WTC11 (cell line): Measurements from ENCODE around the gene SEMA4G. TPM values are rescaled to one million over a fixed set of nuclear protein-coding genes. Genes with fewer than 3 reads are reported as not detected.

Experiments used
- ATAC-seq: fragments of 200-7000 bp; cut with Tn5 transposase; 2 replicates; pipeline ENCODE4 v1.10.0; 2021; ENCODE audit warnings: mild to moderate bottlenecking, moderate library complexity
- CTCF ChIA-PET: fragments of 300-600 bp; sonication (Branson Sonifier 250); formaldehyde crosslinking; loops from one replicate; lab custom pipeline; 2021; ENCODE audit warnings: antibody characterized with exemption; lab: Charles Lee
- POLR2A ChIA-PET: fragments of 350-600 bp; sonication (Branson Sonifier 250); formaldehyde crosslinking; loops from one replicate; lab custom pipeline; 2021; ENCODE audit warnings: antibody characterized with exemption; lab: Charles Lee
- DNase-seq: peaks from one replicate; pipeline ENCODE4 v3.0.0; 2021; ENCODE audit warnings: low spot score
- H3K27ac Mint-ChIP-seq: 2 replicates; pipeline ENCODE4 v1.8.0; 2021; ENCODE audit warnings: mixed read lengths
- H3K27me3 Mint-ChIP-seq: 2 replicates; pipeline ENCODE4 v1.8.0; 2021; ENCODE audit warnings: low read depth, mild to moderate bottlenecking, moderate library complexity, mixed read lengths
- H3K36me3 Mint-ChIP-seq: 2 replicates; pipeline ENCODE4 v1.8.0; 2021; ENCODE audit warnings: mixed read lengths
- H3K4me1 Mint-ChIP-seq: 2 replicates; pipeline ENCODE4 v1.8.0; 2022; ENCODE audit warnings: mixed read lengths
- H3K4me3 Mint-ChIP-seq: 2 replicates; pipeline ENCODE4 v1.8.0; 2021; ENCODE audit warnings: mild to moderate bottlenecking, moderate library complexity, mixed read lengths
- H3K9me3 Mint-ChIP-seq: 2 replicates; pipeline ENCODE4 v1.8.0; 2021; ENCODE audit warnings: mixed read lengths
- ARID4B ChIP-seq: sonication (generic); formaldehyde crosslinking; IDR thresholded peaks from 2 replicates; pipeline ENCODE4 v1.8.0; 2023; ENCODE audit warnings: missing genetic modification reagents, mild to moderate bottlenecking, borderline replicate concordance
- E2F1 ChIP-seq: sonication (generic); formaldehyde crosslinking; IDR thresholded peaks from 2 replicates; pipeline ENCODE4 v1.8.0; 2022; ENCODE audit warnings: mild to moderate bottlenecking, missing genetic modification reagents
- ERG ChIP-seq: fragments of 250-450 bp; sonication (Bioruptor Pico); IDR thresholded peaks from 2 replicates; pipeline ENCODE4 v1.8.0; 2021; ENCODE audit warnings: mild to moderate bottlenecking
- ESRRA ChIP-seq: sonication (generic); formaldehyde crosslinking; IDR thresholded peaks from 2 replicates; pipeline ENCODE4 v1.8.1; 2022; ENCODE audit warnings: mild to moderate bottlenecking, missing genetic modification reagents, borderline replicate concordance
- FOXJ3 ChIP-seq: sonication (generic); formaldehyde crosslinking; IDR thresholded peaks from 2 replicates; pipeline ENCODE4 v1.9.0; 2021; ENCODE audit warnings: missing genetic modification reagents, mild to moderate bottlenecking, borderline replicate concordance
- FOXP1 ChIP-seq: sonication (generic); formaldehyde crosslinking; IDR thresholded peaks from 2 replicates; pipeline ENCODE4 v1.8.0; 2022; ENCODE audit warnings: missing genetic modification reagents, mild to moderate bottlenecking, moderate library complexity, borderline replicate concordance
- GRHL2 ChIP-seq: fragments of 250-450 bp; sonication (Bioruptor Pico); IDR thresholded peaks from 2 replicates; pipeline ENCODE4 v1.8.0; 2022; ENCODE audit warnings: mild to moderate bottlenecking, moderate library complexity; ENCODE audit not compliant: insufficient replicate concordance, severe bottlenecking
- IRF2 ChIP-seq: sonication (generic); formaldehyde crosslinking; IDR thresholded peaks from 2 replicates; pipeline ENCODE4 v1.8.0; 2022; ENCODE audit warnings: low read depth, missing genetic modification reagents, borderline replicate concordance
- JUN ChIP-seq: sonication (generic); formaldehyde crosslinking; IDR thresholded peaks from 2 replicates; pipeline ENCODE4 v1.8.0; 2023; ENCODE audit warnings: mild to moderate bottlenecking, missing genetic modification reagents
- MLX ChIP-seq: sonication (generic); formaldehyde crosslinking; IDR thresholded peaks from 2 replicates; pipeline ENCODE4 v1.8.1; 2023; ENCODE audit warnings: mild to moderate bottlenecking, missing genetic modification reagents, moderate library complexity
- MYBL2 ChIP-seq: sonication (generic); formaldehyde crosslinking; IDR thresholded peaks from 2 replicates; pipeline ENCODE4 v1.8.1; 2023; ENCODE audit warnings: mild to moderate bottlenecking, moderate library complexity, missing genetic modification reagents
- PRDM15 ChIP-seq: sonication (generic); formaldehyde crosslinking; IDR thresholded peaks from 2 replicates; pipeline ENCODE4 v1.8.0; 2022; ENCODE audit warnings: missing genetic modification reagents
- PREB ChIP-seq: sonication (generic); formaldehyde crosslinking; IDR thresholded peaks from 2 replicates; pipeline ENCODE4 v1.8.1; 2022; ENCODE audit warnings: mild to moderate bottlenecking, missing genetic modification reagents, moderate library complexity, borderline replicate concordance
- RORB ChIP-seq: fragments of 250-450 bp; sonication (Bioruptor Pico); IDR thresholded peaks from 2 replicates; pipeline ENCODE4 v1.9.0; 2021; ENCODE audit warnings: mild to moderate bottlenecking
- SMAD4 ChIP-seq: sonication (generic); formaldehyde crosslinking; IDR thresholded peaks from 2 replicates; pipeline ENCODE4 v1.8.0; 2022; ENCODE audit warnings: mild to moderate bottlenecking, missing genetic modification reagents
- SP1 ChIP-seq: sonication (generic); formaldehyde crosslinking; conservative IDR thresholded peaks from 2 replicates; pipeline ENCODE4 v1.8.1; 2022; ENCODE audit warnings: missing genetic modification reagents
- STAT6 ChIP-seq: sonication (generic); formaldehyde crosslinking; conservative IDR thresholded peaks from 2 replicates; pipeline ENCODE4 v1.8.1; 2023; ENCODE audit warnings: mild to moderate bottlenecking, low read depth, missing genetic modification reagents, moderate library complexity
- ZBTB43 ChIP-seq: sonication (generic); formaldehyde crosslinking; IDR thresholded peaks from 2 replicates; pipeline ENCODE4 v1.8.1; 2023; ENCODE audit warnings: mild to moderate bottlenecking, missing genetic modification reagents
- ZNF671 ChIP-seq: fragments of 250-450 bp; sonication (Bioruptor Pico); IDR thresholded peaks from 2 replicates; pipeline ENCODE4 v1.8.0; 2021; ENCODE audit warnings: mild to moderate bottlenecking
- total RNA-seq: library from RNA; stranded (reverse); gene quantifications from 3 replicates; pipeline ENCODE4 v1.2.3, GENCODE V29; 2021

Gene SEMA4G
- total RNA-seq, 1 experiment from 2014 or later, result 11.8 TPM

- no peaks in the 10 kb centered on the region for H3K27me3 Mint-ChIP-seq
- H3K4me3 Mint-ChIP-seq, result peak within 1 kb of the TSS; percentile 93
- ChIA-PET POLR2A (interaction anchor here (1.3 kb wide), 1 partner anchor 10 kb away, joined by 5 read pairs; no protein-coding TSS in a partner anchor), CTCF (interaction anchor here (0.8 to 4.5 kb wide), 10 partner anchors 10 to 109 kb away, joined by 3 to 28 read pairs (median 5); partner anchors contain the start of genes PDZD7, SEMA4G, SFXN3 and SLF2)
- H3K36me3 Mint-ChIP-seq, result peaks cover 24% of the 10 kb centered on the region
- H3K27ac Mint-ChIP-seq, result peak within 1 kb of the TSS; percentile 93
- H3K9me3 Mint-ChIP-seq, result no peaks in the 10 kb centered on the region
- ATAC-seq (peak; percentile 86), DNase-seq (peak; percentile 88)
- peaks cover 13% of the 10 kb centered on the region for H3K4me1 Mint-ChIP-seq
- TF ChIP-seq ARID4B (CRISPR knock-in tag), result peak; percentile 89; the same call in 1 of the 2 replicates
- TF ChIP-seq ZNF671 (CRISPR knock-in tag), result no peak
- no peak for TF ChIP-seq MLX (CRISPR knock-in tag)
- no peak for TF ChIP-seq SMAD4 (CRISPR knock-in tag)
- TF ChIP-seq ERG, result no peak
- no peak for TF ChIP-seq GRHL2 (CRISPR knock-in tag)
- TF ChIP-seq E2F1 (CRISPR knock-in tag), result no peak
- no peak for TF ChIP-seq RORB
- no peak for TF ChIP-seq FOXJ3
- no peak for TF ChIP-seq IRF2 (CRISPR knock-in tag)
- peak; percentile 84 for TF ChIP-seq MYBL2 (CRISPR knock-in tag)
- TF ChIP-seq STAT6 (CRISPR knock-in tag), result no peak
- 0 out of 2 replicates have a peak, but pooled peaks have one; percentile 27 for TF ChIP-seq ESRRA
- peak; percentile 87 for TF ChIP-seq SP1 (CRISPR knock-in tag)
- no peak for TF ChIP-seq PRDM15 (CRISPR knock-in tag)
- no peak for TF ChIP-seq PREB (CRISPR knock-in tag)
- peak; percentile 38; the same call in 1 of the 2 replicates for TF ChIP-seq JUN (CRISPR knock-in tag)
- 0 out of 2 replicates have a peak, but pooled peaks have one; percentile 49 for TF ChIP-seq ZBTB43 (CRISPR knock-in tag)
- peak; percentile 92 for TF ChIP-seq FOXP1 (CRISPR knock-in tag)
Measured at GRCh38 chr10:100986952-100987684, 17.8 kb downstream of the SEMA4G start, which contains the start of the genes MRPL43 and TWNK. MRPL43 (minus strand) TSS chr10:100987497; CDS start chr10:100987443, 54 bp downstream. TWNK (plus strand) TSS chr10:100987543; CDS start chr10:100988211, 668 bp downstream.
